Effector memory CD8-positive, alpha-beta T cell (primary cell): ENCODE measurements around the gene BCAS3.

Source experiments
- ATAC-seq: fragments of 150-1000 bp; cut with Tn5 transposase; replicated peaks from 2 replicates; pipeline ENCODE4 v1.10.0; 2021; ENCODE audit warnings: mild to moderate bottlenecking, moderate library complexity
- DNase-seq, 3 experiments: peaks; one replicate each; pipeline ENCODE4 v3.0.0; 2021
- H3K27ac Mint-ChIP-seq, 2 donors: one replicate each; pipeline ENCODE4 v1.8.0; 2022; ENCODE audit warnings: mild to moderate bottlenecking in 2 of 2, mixed read lengths in 2 of 2, moderate library complexity in 2 of 2
- H3K27me3 Mint-ChIP-seq, 2 donors: one replicate each; pipeline ENCODE4 v1.8.0; 2022; ENCODE audit warnings: mixed read lengths in 2 of 2
- H3K36me3 Mint-ChIP-seq: one replicate; pipeline ENCODE4 v1.8.0; 2022; ENCODE audit warnings: mild to moderate bottlenecking, moderate library complexity, mixed read lengths; ENCODE audit not compliant: insufficient read depth
- H3K4me1 Mint-ChIP-seq, 2 donors: one replicate each; pipeline ENCODE4 v1.8.0; 2022; ENCODE audit warnings: low read depth in 2 of 2, mixed read lengths in 2 of 2
- H3K4me3 Mint-ChIP-seq, 2 donors: one replicate each; pipeline ENCODE4 v1.8.0; 2022; ENCODE audit warnings: mild to moderate bottlenecking in 2 of 2, mixed read lengths in 2 of 2, moderate library complexity in 2 of 2
- H3K9me3 Mint-ChIP-seq, 2 donors: one replicate each; pipeline ENCODE4 v1.8.0; 2022; ENCODE audit warnings: mixed read lengths in 2 of 2

BCAS3 gene

GRCh38 chr17:61126473-61127249 lies 449.0 kb downstream of the BCAS3 start:
- Mint-ChIP-seq H3K27ac (no peak overlapping the region), H3K9me3 (no peaks in the 10 kb centered on the region), H3K36me3 (no peaks in the 10 kb centered on the region), H3K4me3 (no peak overlapping the region), H3K4me1 (no peaks in the 10 kb centered on the region), H3K27me3 (no peaks in the 10 kb centered on the region)
- no peak for ATAC-seq
- DNase-seq = no peak

DNA sequence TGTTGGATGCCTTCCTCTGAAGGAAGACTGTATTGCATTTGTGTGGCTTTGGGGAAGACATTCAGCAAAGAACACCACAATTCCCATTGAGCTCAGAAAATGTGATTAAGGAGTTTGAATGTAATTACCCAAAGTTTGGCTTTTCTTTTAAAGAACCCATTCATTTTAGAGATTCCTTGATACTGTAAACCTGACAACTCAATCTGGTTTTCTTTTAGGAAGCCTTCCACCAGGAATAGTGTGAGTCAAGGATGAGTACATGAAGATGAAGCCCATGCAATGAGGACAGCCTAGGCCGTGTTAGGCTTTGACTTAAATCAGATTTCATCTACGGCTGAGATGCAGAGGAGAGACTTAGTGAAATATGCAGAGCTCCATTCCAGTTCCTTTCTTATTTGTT lies 450.3 kb downstream of the BCAS3 start:
- Mint-ChIP-seq H3K27ac (no peak overlapping the region), H3K4me3 (no peak overlapping the region), H3K36me3 (no peaks in the 10 kb centered on the region), H3K9me3 (no peaks in the 10 kb centered on the region), H3K4me1 (no peaks in the 10 kb centered on the region), H3K27me3 (no peaks in the 10 kb centered on the region)
- ATAC-seq = no peak
- no peak for DNase-seq

GRCh38 chr17:61128661-61129115 lies 451.0 kb downstream of the BCAS3 start:
- no peak overlapping the region for H3K4me3 Mint-ChIP-seq

GRCh38 chr17:61129267-61130254 lies 451.9 kb downstream of the BCAS3 start:
- Mint-ChIP-seq H3K4me3 (no peak overlapping the region), H3K27me3 (no peaks in the 10 kb centered on the region), H3K4me1 (no peaks in the 10 kb centered on the region), H3K27ac (no peak overlapping the region), H3K36me3 (no peaks in the 10 kb centered on the region), H3K9me3 (no peaks in the 10 kb centered on the region)
- no peak for ATAC-seq
- DNase-seq = no peak

More at GRCh38 chr17:61128661-61129115, 451.0 kb downstream of the BCAS3 start:
- DNase-seq = no peak
- no peaks in the 10 kb centered on the region for H3K9me3 Mint-ChIP-seq
- H3K36me3 Mint-ChIP-seq = no peaks in the 10 kb centered on the region
- H3K4me1 Mint-ChIP-seq = no peaks in the 10 kb centered on the region
- no peak overlapping the region for H3K27ac Mint-ChIP-seq
- ATAC-seq = no peak
- no peaks in the 10 kb centered on the region for H3K27me3 Mint-ChIP-seq

GRCh38 chr17:61130330-61130729 lies 452.7 kb downstream of the BCAS3 start:
- H3K36me3 Mint-ChIP-seq = no peaks in the 10 kb centered on the region
- no peaks in the 10 kb centered on the region for H3K27me3 Mint-ChIP-seq
- no peak overlapping the region for H3K27ac Mint-ChIP-seq
- ATAC-seq (no peak), DNase-seq (no peak)
- H3K9me3 Mint-ChIP-seq = no peaks in the 10 kb centered on the region
- no peaks in the 10 kb centered on the region for H3K4me1 Mint-ChIP-seq
- H3K4me3 Mint-ChIP-seq = no peak overlapping the region

DNA sequence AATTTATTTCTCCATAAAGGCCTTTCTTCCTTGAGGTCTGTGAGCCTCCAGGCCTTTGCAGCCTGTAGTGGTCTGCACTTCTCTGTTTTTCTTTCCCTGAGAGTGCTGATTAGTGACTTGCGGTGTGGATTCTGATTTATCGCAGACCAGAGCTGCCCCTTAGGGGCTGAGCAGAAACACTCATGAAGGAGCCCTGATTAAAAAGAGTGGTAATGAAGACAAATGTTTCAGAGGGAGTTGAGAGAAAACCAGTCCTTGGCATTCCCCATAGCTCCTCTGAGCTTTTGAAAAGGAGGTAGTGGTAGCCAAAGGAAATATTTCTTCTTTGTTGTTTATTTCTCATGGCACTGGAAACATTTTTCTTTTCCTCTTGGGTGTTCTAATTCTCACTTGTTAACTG lies 453.9 kb downstream of the BCAS3 start:
- H3K27ac Mint-ChIP-seq = no peak overlapping the region
- H3K4me1 Mint-ChIP-seq = no peaks in the 10 kb centered on the region
- H3K9me3 Mint-ChIP-seq = no peaks in the 10 kb centered on the region
- no peaks in the 10 kb centered on the region for H3K27me3 Mint-ChIP-seq
- H3K4me3 Mint-ChIP-seq = no peak overlapping the region
- ATAC-seq (no peak), DNase-seq (no peak)
- H3K36me3 Mint-ChIP-seq = no peaks in the 10 kb centered on the region

GRCh38 chr17:61132524-61132923 lies 454.9 kb downstream of the BCAS3 start:
- no peak for ATAC-seq
- Mint-ChIP-seq H3K4me1 (no peaks in the 10 kb centered on the region), H3K36me3 (no peaks in the 10 kb centered on the region)

GRCh38 chr17:61133853-61134252 lies 456.2 kb downstream of the BCAS3 start:
- H3K9me3 Mint-ChIP-seq = no peaks in the 10 kb centered on the region
- peaks cover 0 to 5% of the 10 kb centered on the region in 2 donors for H3K4me1 Mint-ChIP-seq
- ATAC-seq (no peak), DNase-seq (no peak)
- H3K27ac Mint-ChIP-seq = no peak overlapping the region
- H3K36me3 Mint-ChIP-seq = no peaks in the 10 kb centered on the region
- H3K27me3 Mint-ChIP-seq = no peaks in the 10 kb centered on the region
- H3K4me3 Mint-ChIP-seq = no peak overlapping the region

More at GRCh38 chr17:61132524-61132923, 454.9 kb downstream of the BCAS3 start:
- DNase-seq = no peak
- H3K9me3 Mint-ChIP-seq = no peaks in the 10 kb centered on the region
- H3K4me3 Mint-ChIP-seq = no peak overlapping the region
- no peaks in the 10 kb centered on the region for H3K27me3 Mint-ChIP-seq
- H3K27ac Mint-ChIP-seq = no peak overlapping the region

GRCh38 chr17:61134551-61135235 lies 457.0 kb downstream of the BCAS3 start:
- Mint-ChIP-seq H3K9me3 (no peaks in the 10 kb centered on the region), H3K27ac (no peak overlapping the region), H3K4me3 (no peak overlapping the region), H3K27me3 (no peaks in the 10 kb centered on the region), H3K4me1 (peaks cover 8 to 14% of the 10 kb centered on the region in 2 donors), H3K36me3 (no peaks in the 10 kb centered on the region)
- ATAC-seq = no peak
- no peak for DNase-seq

DNA sequence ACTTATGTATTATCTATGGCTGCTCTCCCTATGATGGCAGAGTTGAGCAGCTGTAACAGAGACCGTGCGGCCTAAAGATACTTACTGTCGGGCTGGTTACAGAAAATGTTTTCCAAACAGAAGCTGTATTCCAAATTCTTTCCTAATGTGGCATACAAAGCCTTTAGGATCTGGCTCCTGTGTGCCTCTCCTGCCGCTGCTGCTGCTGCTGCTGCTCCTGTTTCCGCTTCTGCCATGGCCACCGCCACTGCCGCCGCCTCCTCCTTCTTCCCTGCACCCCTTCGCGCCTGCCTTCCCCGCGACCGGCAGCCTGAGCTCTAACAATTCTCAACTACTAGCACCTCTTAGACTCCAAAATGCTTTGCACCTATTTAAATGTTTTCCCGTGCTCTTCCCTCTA lies 458.1 kb downstream of the BCAS3 start:
- Mint-ChIP-seq H3K27ac (no peak overlapping the region), H3K36me3 (no peaks in the 10 kb centered on the region), H3K9me3 (no peaks in the 10 kb centered on the region), H3K4me3 (no peak overlapping the region), H3K4me1 (peaks cover 10 to 19% of the 10 kb centered on the region in 2 donors), H3K27me3 (no peaks in the 10 kb centered on the region)
- DNase-seq (no peak), ATAC-seq (no peak)

- peaks cover 10 to 19% of the 10 kb centered on the region in 2 donors for H3K4me1 Mint-ChIP-seq
- DNase-seq (no peak), ATAC-seq (no peak)
- H3K27me3 Mint-ChIP-seq = no peaks in the 10 kb centered on the region
- H3K27ac Mint-ChIP-seq = no peak overlapping the region
- no peak overlapping the region for H3K4me3 Mint-ChIP-seq
- no peaks in the 10 kb centered on the region for H3K9me3 Mint-ChIP-seq
- no peaks in the 10 kb centered on the region for H3K36me3 Mint-ChIP-seq
These were observed 458.6 kb downstream of the BCAS3 start for GRCh38 chr17:61136296-61136695.

- H3K27ac Mint-ChIP-seq = peak overlapping the region; percentile 85 to 86
These were observed 461.6 kb downstream of the BCAS3 start for GRCh38 chr17:61139219-61139618.

GRCh38 chr17:61140081-61140786 lies 462.6 kb downstream of the BCAS3 start:
- no peaks in the 10 kb centered on the region for H3K27me3 Mint-ChIP-seq
- peaks cover 10 to 19% of the 10 kb centered on the region in 2 donors for H3K4me1 Mint-ChIP-seq
- H3K4me3 Mint-ChIP-seq = no peak overlapping the region
- no peak for DNase-seq
- no peaks in the 10 kb centered on the region for H3K9me3 Mint-ChIP-seq
- no peaks in the 10 kb centered on the region for H3K36me3 Mint-ChIP-seq
- no peak for ATAC-seq
- peak overlapping the region; percentile 85 to 86 for H3K27ac Mint-ChIP-seq

More at GRCh38 chr17:61139219-61139618, 461.6 kb downstream of the BCAS3 start:
- Mint-ChIP-seq H3K27me3 (no peaks in the 10 kb centered on the region), H3K4me3 (peak overlapping the region; percentile 33 to 53), H3K36me3 (no peaks in the 10 kb centered on the region), H3K9me3 (no peaks in the 10 kb centered on the region), H3K4me1 (peaks cover 10 to 19% of the 10 kb centered on the region in 2 donors)
- ATAC-seq (peak; percentile 99), DNase-seq (peak; percentile 43 to 55 (median 48))
